Fibroblast of the conjunctiva (primary cell): ENCODE data around the gene ABCB11.
"Not testable (repeated sequence)": the region's sequence is repeated elsewhere in the genome, so short reads cannot be mapped to it uniquely, and the experiment has no call there.

Source experiments
- DNase-seq: peaks from one replicate; pipeline ENCODE4 v3.0.0-alpha.2; 2010; ENCODE audit warnings: low read depth

ABCB11 gene

DNA sequence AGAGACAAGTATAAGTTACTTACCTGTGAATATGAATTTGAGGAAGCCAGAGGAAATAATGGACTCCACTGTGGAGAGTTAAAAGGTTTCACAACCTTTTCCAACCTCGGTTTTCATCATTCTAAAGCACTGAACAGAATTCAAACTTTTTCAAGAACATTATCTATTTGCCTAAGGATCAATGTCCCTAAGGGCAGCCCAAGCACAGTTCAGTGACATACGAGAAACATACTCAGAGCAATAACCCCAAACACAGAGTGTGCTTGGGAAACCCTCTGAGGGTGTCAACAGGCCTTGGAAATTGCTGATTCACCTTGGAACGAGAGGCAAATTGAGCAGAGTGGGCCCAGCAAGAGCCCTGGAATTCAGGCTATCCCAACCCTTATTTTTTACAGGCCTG is at the start of gene ABCB11:
Gene ABCB11 (minus strand): TSS at position 123 of the 400 bp plus-strand sequence. CDS start 13,199 bp downstream, outside the sequence.
- no peak for DNase-seq

GRCh38 chr2:169080250-169081069 is 49.3 kb upstream of the ABCB11 start:
- DNase-seq: no peak

DNA sequence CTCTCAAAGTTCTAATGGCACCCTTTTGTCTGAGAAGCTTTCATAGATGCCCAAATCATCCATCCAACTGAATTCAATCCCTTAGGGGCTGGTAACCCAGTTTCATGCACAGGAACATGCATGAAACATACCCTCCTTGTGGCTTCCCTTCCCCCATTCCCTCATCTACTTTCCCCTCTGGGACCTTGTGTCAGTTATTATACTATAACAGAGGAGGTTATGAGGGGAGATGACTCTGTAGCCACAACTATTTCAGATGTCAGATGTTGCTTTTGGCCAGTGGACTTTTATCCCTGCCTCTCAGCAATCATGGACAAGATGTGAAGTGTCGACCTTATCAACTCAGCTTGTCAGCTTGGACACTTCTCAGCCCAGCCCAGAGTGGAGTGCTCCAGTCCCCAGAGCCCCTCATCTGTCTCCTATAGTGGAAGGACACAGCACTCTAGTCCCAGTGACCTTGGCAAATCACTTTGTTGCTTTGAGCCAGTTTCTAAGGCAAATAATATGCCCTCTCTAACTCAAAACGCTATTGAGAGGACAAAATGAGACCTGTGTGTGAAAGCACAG is 46.6 kb upstream of the ABCB11 start:
- DNase-seq: no peak

- DNase-seq: no peak
These were observed 43.0 kb upstream of the ABCB11 start for GRCh38 chr2:169073963-169074751.

DNA sequence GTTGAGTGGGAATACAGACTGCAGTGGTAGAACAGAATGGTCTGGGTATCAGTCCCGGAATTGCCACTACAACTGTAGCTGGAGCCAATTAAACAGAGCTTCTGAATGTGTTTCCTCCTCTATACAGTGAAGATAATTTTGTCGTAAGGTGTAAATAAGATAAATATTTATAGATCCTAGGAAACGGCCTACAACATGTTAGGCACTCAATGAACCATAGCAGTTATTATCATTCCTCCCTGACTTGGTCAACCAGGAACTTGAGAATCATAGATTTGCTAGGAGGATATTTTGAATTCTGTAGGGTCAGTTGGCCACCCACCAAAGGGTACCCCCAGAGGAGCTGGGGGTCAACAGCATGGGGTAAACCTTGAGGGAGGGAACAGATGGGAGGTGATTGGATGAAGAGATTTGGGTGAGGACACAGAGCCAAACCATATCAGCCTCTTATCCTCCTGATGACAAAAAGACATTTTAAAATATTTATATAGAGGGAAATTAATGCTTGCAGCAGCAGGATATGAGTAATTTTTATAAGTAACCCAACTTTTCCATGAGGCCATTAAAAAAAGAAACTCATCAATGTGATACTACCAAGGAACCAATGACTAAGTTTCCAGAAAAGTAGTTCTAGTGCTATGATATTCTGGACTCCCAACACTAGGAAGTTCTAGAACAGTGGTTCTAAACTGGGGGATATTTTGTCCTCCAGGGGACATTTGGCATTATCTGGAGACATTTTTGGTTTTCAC is 42.3 kb upstream of the ABCB11 start:
- no peak for DNase-seq

DNA sequence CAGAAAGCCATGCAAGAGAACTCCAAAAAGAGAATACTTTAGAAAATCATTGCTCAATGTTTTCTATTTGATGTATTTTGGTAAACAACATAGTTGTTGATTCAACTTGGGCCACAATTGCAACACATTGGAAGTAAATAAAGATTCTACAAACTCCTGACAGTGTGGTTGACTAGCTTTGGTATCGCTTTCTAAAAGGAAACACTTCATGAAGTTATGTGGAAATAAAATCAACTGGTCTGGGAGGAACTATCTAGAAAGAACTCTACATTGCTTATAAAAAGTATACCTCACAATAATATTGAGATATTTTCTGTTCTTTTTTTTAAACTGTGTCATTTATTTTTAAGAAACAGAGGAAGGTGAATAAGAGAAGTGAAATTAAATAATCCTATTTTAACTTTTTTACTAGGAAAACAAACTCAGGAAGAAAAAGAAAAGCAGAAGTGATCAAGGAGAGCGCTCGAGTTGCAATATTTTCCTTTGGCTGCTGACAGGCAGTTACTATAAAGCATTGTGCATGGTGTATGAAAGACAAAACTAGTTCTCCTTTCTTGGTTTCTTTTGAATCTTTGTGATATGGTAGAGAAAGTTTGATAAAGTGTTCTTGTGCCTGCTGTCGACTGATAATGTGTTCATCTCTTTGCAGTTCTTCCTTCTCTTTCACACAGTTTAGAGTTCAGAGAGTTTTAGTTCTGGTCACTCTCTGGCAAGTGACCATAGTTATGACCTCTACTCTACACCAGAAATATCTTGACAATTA is 41.2 kb upstream of the ABCB11 start:
- DNase-seq: no peak

GRCh38 chr2:169071455-169071854 is 40.3 kb upstream of the ABCB11 start:
- DNase-seq: no peak

- no peak for DNase-seq
These were observed 38.7 kb upstream of the ABCB11 start for GRCh38 chr2:169069833-169070232.

- no peak for DNase-seq
These were observed 38.2 kb upstream of the ABCB11 start, which contains the start of gene DHRS9 for GRCh38 chr2:169069341-169069740. DHRS9 (plus strand) TSS chr2:169069563; CDS start chr2:169081582, 12,019 bp downstream.

DNA sequence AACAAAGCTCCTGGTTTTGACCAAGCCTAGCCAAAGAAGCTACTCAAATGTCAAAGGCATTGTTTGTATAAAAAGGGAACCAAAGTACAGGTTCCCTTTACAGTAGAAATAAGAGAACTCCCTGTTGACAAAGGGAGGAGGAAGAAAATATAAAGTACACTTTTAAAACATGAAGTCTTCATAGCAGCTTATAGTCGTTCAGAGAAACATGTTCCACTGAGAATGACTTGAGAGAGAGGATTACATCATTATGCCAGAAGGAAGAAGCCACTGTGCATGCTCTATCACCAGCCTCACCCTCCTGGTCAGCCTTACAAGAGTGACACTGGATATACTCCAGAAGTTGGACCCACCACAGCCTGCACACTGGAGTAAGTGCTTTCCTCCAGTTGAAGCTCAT is 35.8 kb upstream of the ABCB11 start:
- DNase-seq: no peak

DNA sequence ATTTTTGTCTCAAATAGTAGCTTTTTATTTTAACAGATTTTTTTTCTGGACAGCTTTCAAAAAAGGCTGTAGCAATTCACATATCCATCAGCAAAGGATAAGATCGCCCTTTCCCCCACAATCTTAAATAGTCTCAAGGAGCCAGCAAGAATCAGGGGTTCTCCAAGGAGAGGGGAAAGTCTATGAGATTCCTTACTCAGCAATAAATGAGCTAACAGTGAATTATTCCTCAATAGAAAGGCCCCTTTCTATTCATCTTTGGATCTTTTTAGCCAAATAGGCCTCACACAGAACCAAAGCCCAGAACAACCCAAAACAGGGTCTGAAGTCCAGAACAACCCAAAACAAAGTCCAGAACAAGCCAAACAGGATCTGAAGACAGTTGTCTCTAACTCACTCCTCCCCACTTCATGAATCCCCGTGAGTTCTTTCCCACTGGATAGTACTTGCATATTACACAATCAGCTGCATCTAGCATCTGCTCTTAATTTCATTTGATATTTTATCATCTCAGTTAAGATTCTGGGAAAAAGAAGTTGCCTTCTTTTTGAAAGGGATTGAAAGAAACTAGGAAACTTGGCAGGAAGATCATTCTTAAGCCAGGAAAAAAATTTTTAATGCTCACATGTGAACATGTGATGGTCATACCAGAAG is 34.9 kb upstream of the ABCB11 start:
- DNase-seq: no peak

GRCh38 chr2:169065422-169065821 is 34.3 kb upstream of the ABCB11 start:
- DNase-seq: no peak

GRCh38 chr2:169064199-169064598 is 33.1 kb upstream of the ABCB11 start:
- DNase-seq: not testable (repeated sequence)

DNA sequence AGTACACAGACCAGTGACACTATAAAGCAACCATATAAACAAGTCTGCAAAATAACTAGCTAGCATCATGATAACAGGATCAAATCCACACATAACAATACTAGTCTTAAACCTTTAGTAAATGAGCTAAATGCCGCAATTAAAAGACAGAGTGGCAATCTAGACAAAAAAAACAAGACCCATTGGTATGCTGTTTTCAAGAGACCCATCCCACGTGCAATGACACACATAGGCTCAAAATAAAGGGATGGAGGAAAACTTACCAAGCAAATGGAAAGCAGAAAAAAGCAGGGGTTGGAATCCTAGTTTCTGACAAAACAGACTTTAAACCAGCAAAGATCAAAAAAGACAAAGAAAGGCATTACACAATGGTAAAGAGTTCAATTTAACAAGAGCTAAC is 23.5 kb upstream of the ABCB11 start:
- DNase-seq: not testable (repeated sequence)

DNA sequence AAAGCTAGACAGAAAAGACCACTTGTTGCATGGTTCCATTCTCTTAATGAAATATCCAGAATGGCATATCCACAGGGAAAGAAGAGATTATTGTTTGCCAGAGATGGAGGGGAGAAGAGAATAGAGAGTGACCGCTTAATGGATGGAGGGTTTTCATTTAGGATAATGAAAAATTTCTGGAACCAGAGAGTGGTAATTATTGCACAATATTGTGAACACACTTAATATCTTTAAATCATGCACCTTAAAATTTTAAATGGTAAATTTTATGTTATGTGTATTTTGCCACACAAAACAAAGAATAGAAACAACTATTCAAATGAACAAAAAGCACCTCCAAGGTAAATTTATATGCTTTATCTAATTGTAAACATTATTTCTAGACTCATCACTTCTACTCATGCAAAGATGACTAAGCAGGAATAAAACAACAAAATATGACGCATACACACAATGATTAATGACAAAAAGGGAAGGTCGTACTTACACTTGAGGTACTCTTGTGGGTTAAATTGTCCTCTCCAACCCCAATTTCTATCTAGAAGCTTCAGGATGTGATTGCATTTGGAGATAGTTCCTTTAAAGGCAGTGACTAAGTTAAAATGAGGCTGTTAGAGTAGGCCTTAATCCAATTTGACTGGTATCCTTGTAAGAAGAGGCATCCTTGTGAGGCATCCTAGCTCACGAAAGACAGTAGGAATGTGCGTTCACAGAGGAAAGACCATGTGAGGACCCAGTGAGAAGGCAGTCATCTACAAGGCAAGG is 19.5 kb upstream of the ABCB11 start:
- no peak for DNase-seq

DNA sequence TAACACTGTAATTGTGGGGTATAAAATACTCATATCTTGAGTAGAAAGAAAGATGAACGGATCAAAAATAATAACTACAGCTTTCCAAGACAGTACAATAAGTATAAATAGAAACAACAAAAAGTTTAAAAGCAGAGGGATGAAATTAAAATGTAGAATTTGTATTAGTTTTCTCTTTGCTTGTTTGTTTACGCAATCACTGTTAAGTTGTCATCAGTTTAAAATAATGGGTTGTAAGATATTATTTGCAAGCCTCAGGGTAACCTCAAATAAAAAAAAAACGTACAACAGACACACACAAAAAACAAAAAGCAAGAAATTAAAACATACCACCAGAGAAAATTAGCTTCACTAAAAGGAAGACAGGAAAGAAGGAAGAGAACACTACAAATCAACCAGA is 18.0 kb upstream of the ABCB11 start:
- no peak for DNase-seq

GRCh38 chr2:169047256-169048250 is 16.4 kb upstream of the ABCB11 start:
- DNase-seq: no peak

- DNase-seq: no peak
These were observed 15.5 kb upstream of the ABCB11 start for GRCh38 chr2:169046440-169047151.
